Fibroblast of skin of right quadriceps (primary cell): ENCODE measurements around the gene PUDP.
A peak's percentile ranks its signal among the peaks of the same experiment; 100 is the strongest.
"Not testable (repeated sequence)": the region's sequence is repeated elsewhere in the genome, so short reads cannot be mapped to it uniquely, and the experiment has no call there.

Experiments used
- DNase-seq: peaks from one replicate; pipeline ENCODE4 v3.0.0-alpha.2; 2013

The PUDP gene

GRCh38 chrX:7025471-7025870 is 122.5 kb downstream of the PUDP start:
- DNase-seq = no peak

- DNase-seq = no peak
Observed at GRCh38 chrX:7024850-7025249, 123.1 kb downstream of the PUDP start.

GRCh38 chrX:7022996-7023395 is 125.0 kb downstream of the PUDP start:
- DNase-seq = peak; percentile 6

GRCh38 chrX:7021991-7022390 is 126.0 kb downstream of the PUDP start:
- no peak for DNase-seq

- no peak for DNase-seq
Observed at GRCh38 chrX:7019555-7019954, 128.4 kb downstream of the PUDP start.

- DNase-seq = peak; percentile 58
Observed at GRCh38 chrX:7012262-7012834, 135.6 kb downstream of the PUDP start.

GRCh38 chrX:7010897-7011296 is 137.1 kb downstream of the PUDP start:
- not testable (repeated sequence) for DNase-seq

- not testable (repeated sequence) for DNase-seq
Observed at GRCh38 chrX:7007328-7007727, 140.6 kb downstream of the PUDP start.
